ENCODE results near the gene MC4R. TPM values are rescaled to one million over a fixed set of nuclear protein-coding genes. Genes with fewer than 3 reads are reported as not detected.

The MC4R gene
- total RNA-seq, 1 experiment from 2014 or later: not detected

DNA sequence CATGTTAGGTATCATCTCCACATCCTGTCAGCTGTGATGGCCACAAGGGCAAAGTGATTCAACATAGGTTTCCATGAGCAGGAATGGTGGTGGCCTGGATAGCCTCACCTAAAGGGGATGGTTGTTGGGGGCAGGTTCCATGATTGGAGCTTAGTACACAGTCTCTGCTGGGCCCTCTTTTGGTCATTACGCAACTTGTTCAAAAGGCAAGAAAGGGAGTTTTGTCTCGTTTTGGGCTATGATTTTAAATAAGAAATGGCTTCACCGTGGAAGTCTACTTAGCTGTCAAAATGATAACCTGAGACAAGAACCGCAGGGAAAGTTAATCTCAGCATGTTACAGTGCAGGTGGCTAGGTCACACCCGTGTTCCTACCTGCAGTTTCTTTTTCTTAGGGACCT, 13.1 kb upstream of the MC4R start:
- Histone ChIP-seq H2AFZ (ENCODE audit: low read depth, low read length, poor library complexity, severe bottlenecking) (no peak overlapping the region), H3K27ac (ENCODE audit: low read depth, low read length) (no peak overlapping the region), H3K4me1 (ENCODE audit: control insufficient read depth in 1 of 2, insufficient read depth in 2 of 2, low read length in 2 of 2) (no peaks in the 10 kb centered on the region), H3K27me3 (ENCODE audit: insufficient read depth, low read length) (no peaks in the 10 kb centered on the region), H3K79me2 (ENCODE audit: insufficient read depth, low read length) (no peaks in the 10 kb centered on the region), H4K20me1 (ENCODE audit: insufficient read depth) (no peaks in the 10 kb centered on the region), H3K9ac (ENCODE audit: low read length) (no peak overlapping the region), H3K36me3 (ENCODE audit: control insufficient read depth in 1 of 2, insufficient read depth in 2 of 2, low read length in 2 of 2) (no peaks in the 10 kb centered on the region), H3K9me3 (ENCODE audit: control insufficient read depth in 1 of 2, insufficient read depth in 1 of 2, low read depth in 1 of 2, low read length in 2 of 2) (no peaks in the 10 kb centered on the region), H3K4me2 (ENCODE audit: low read length) (no peak overlapping the region), H3K9me2 (ENCODE audit: insufficient read depth) (no peaks in the 10 kb centered on the region), H3K4me3 (replicated peaks in 1 of 2; ENCODE audit: low read depth in 1 of 2, low read length in 2 of 2) (no peak overlapping the region)
- no peak for ATAC-seq
- BruUV-seq (replicated peaks): no TSS peak
- ChIA-PET POLR2A (no interaction called here), CTCF (no interaction called here), RAD21 (ENCODE audit: low non-redundant PET in 1 of 2, low total read pairs in 2 of 2, uncharacterized antibody in 2 of 2, unreplicated experiment in 2 of 2) (no interaction called here)
- TF ChIP-seq TCF7L2 (IDR thresholded peaks at IDR 0.05; ENCODE audit: borderline replicate concordance, extremely low read depth, insufficient read depth, insufficient read length) (no peak), ZFX (IDR thresholded peaks at IDR 0.05) (no peak), EGR1 (IDR thresholded peaks at IDR 0.05; ENCODE audit: low read depth) (no peak), SIN3A (IDR thresholded peaks at IDR 0.05; ENCODE audit: low read depth) (no peak), ATF3 (IDR thresholded peaks at IDR 0.05) (no peak), RAD21 (IDR thresholded peaks at IDR 0.05; ENCODE audit: low read depth) (no peak)
- TF ChIP-seq, protein P1, sequence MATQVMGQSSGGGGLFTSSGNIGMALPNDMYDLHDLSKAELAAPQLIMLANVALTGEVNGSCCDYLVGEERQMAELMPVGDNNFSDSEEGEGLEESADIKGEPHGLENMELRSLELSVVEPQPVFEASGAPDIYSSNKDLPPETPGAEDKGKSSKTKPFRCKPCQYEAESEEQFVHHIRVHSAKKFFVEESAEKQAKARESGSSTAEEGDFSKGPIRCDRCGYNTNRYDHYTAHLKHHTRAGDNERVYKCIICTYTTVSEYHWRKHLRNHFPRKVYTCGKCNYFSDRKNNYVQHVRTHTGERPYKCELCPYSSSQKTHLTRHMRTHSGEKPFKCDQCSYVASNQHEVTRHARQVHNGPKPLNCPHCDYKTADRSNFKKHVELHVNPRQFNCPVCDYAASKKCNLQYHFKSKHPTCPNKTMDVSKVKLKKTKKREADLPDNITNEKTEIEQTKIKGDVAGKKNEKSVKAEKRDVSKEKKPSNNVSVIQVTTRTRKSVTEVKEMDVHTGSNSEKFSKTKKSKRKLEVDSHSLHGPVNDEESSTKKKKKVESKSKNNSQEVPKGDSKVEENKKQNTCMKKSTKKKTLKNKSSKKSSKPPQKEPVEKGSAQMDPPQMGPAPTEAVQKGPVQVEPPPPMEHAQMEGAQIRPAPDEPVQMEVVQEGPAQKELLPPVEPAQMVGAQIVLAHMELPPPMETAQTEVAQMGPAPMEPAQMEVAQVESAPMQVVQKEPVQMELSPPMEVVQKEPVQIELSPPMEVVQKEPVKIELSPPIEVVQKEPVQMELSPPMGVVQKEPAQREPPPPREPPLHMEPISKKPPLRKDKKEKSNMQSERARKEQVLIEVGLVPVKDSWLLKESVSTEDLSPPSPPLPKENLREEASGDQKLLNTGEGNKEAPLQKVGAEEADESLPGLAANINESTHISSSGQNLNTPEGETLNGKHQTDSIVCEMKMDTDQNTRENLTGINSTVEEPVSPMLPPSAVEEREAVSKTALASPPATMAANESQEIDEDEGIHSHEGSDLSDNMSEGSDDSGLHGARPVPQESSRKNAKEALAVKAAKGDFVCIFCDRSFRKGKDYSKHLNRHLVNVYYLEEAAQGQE (IDR thresholded peaks at IDR 0.05; ENCODE audit: low read depth): no peak
- TF ChIP-seq, protein P2, sequence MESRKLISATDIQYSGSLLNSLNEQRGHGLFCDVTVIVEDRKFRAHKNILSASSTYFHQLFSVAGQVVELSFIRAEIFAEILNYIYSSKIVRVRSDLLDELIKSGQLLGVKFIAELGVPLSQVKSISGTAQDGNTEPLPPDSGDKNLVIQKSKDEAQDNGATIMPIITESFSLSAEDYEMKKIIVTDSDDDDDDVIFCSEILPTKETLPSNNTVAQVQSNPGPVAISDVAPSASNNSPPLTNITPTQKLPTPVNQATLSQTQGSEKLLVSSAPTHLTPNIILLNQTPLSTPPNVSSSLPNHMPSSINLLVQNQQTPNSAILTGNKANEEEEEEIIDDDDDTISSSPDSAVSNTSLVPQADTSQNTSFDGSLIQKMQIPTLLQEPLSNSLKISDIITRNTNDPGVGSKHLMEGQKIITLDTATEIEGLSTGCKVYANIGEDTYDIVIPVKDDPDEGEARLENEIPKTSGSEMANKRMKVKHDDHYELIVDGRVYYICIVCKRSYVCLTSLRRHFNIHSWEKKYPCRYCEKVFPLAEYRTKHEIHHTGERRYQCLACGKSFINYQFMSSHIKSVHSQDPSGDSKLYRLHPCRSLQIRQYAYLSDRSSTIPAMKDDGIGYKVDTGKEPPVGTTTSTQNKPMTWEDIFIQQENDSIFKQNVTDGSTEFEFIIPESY (IDR thresholded peaks at IDR 0.05; ENCODE audit: extremely low read depth, insufficient replicate concordance, low read length): no peak
- intact Hi-C loops (cut with micrococcal nuclease): no loop called here
- DNase-seq (ENCODE audit: low read depth, low spot score): no peak

Data from HCT116 (cell line).